HG03575 (cell line): ENCODE measurements around the gene SPATA18.
"Not testable (repeated sequence)": the region's sequence is repeated elsewhere in the genome, so short reads cannot be mapped to it uniquely, and the experiment has no call there.

ENCODE experiments used
- ATAC-seq: cut with Tn5 transposase; IDR thresholded peaks from one replicate; pipeline ENCODE4 v1.9.1; 2021; ENCODE audit not compliant: unreplicated experiment, insufficient number of reproducible peaks, low FRiP score; ENCODE audit errors: extremely low read depth

SPATA18 gene

DNA sequence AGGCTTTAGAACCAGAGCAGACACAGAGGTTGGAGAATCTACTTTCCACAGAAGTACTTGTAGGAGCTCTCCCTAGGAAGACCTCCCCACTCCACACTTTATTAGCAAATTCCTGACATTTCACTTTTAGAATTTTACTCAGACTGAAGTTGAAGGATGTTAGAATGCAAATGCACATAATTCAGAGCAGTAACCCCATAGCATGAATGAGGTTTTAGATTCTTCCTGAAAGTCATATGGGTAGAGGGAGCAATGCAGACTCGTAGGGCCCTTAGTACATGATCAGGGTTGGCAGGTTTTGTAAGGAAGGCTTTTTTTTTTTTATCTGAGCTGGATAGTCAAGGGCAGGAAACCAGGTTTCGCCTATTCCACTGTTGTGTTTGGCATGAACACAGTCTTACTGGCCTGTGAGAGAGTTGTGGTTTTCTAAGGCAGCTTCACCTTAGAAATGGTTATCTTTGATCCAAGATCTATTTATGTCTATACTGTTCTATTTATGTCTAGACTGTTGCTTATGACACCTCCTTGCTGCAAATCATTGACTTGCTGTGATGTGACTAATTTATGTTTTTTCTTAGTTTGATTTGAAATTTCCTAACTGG, 48.9 kb downstream of the SPATA18 start:
- ATAC-seq: no peak

DNA sequence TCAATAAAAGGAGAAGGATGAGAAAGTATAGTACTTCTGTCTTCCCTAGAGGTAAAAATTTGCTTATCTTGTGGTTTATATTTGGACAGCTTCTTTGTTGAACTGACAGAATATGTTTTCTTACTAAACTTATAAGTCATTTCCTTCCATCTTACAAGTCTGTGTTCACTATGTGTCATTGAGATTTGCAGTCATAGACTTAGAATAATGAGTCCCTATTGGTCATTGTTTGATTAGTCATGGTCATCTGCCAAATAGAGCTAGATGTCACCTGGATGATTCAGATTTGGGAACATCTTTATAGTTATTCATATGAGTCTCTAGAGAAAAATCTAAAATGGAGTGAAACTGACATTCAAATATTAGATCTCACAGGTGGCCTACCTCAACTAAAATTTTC, 51.5 kb downstream of the SPATA18 start:
- no peak for ATAC-seq

DNA sequence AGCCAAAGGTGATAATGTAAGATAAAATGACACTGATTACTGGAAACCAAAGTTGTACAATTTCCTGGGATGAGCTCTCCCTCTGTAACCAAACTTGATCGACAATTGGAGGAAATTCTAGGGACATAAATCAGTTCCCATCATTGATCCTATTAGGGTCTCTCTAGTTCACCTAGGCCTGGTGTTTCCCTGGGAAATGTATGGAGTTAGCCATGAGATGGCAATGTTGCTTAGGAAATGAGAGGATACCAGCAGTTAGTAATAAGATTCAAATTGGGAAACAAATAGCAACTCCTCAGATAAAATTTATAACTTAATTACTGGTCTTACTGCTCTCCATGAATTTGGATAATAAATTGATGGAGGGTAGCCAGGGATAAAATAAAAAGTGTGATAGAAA, 52.2 kb downstream of the SPATA18 start:
- ATAC-seq: no peak

- no peak for ATAC-seq
Measured at GRCh38 chr4:52105276-52105675, 54.2 kb downstream of the SPATA18 start.

- ATAC-seq: no peak
Measured at GRCh38 chr4:52106191-52106590, 55.1 kb downstream of the SPATA18 start.

DNA sequence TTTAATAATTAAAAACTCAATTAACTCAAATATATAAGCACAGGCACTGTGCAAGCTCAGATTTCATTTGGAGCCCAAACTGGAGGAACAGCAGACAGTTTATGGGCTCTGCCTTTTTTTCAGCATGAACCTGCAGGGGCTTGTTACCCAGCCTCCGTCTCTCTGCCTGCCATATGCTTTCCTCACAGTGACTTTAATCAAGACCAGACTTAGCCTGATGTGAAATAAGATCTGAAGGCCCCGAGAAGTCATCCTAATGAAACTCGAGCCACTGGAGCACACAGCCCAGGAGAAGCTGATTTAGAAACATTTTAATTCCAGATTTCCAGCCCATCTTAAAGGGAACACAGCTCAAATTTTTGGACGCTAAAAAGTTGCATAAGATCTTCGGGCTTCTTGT, 55.6 kb downstream of the SPATA18 start:
- no peak for ATAC-seq

DNA sequence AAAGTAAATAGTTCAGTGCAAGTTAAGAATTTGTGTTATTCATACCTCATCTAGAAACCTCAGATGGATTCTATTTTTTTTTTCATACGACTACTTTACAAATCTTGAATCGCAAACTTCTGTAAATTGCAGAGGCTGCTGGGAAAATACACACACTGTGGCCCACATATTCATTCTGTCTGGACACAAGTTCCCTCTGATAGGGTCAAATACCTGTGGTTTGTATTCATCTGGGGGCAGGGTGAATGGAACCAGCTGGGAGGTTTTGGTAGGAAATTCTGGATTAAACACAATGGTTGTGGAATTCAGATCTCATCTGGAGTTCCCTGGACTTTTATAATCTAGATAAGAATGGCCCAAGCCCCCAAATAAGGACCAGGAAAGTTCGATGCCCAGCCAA, 56.2 kb downstream of the SPATA18 start:
- no peak for ATAC-seq

DNA sequence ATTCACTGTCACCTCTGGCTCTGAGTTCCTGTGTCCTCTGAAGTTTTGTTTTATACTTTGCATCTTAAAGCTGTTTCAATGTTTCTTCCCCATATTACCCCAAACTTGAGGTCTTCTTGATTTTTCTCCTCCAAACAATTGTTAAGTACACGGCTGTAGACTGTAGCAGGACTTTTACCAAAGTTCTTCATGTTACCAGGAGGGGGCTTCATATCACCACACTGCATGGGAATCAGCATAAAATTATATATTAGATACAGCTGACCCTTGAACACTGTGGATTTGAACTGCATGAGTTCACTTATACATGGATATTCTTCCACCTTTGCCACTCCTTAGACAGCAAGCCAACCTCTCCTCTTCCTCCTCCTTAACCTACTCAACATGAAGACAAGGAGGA, 56.6 kb downstream of the SPATA18 start:
- no peak for ATAC-seq

GRCh38 chr4:52110171-52110570, 59.1 kb downstream of the SPATA18 start:
- no peak for ATAC-seq

GRCh38 chr4:52111995-52112394, 60.9 kb downstream of the SPATA18 start:
- no peak for ATAC-seq

GRCh38 chr4:52112411-52112810, 61.3 kb downstream of the SPATA18 start:
- no peak for ATAC-seq

GRCh38 chr4:52116641-52117040, 65.5 kb downstream of the SPATA18 start:
- ATAC-seq: no peak

- no peak for ATAC-seq
Measured at GRCh38 chr4:52126226-52126625, 75.1 kb downstream of the SPATA18 start.

DNA sequence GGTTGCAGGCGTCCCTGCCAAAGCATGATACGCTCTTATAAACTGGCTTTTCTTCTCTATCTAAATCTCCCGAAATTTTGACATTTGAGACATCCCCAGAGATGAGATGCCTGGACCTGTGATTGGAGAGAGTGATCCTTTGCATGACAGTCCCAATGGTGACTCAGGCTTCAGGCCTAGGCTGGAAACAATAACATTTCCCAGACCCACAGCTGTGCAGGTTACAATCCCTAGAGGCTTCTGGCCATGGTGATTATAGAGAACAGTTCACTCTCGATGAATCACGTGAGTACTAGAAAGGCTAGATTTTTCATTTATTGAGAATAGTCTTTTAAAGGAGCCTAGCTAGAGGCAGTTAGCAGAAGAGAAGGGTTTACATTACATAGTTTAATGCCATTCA, 75.9 kb downstream of the SPATA18 start:
- no peak for ATAC-seq

- no peak for ATAC-seq
Measured at GRCh38 chr4:52135171-52135570, 84.1 kb downstream of the SPATA18 start.

- ATAC-seq: not testable (repeated sequence)
Measured at GRCh38 chr4:52137152-52137551, 86.0 kb downstream of the SPATA18 start.

DNA sequence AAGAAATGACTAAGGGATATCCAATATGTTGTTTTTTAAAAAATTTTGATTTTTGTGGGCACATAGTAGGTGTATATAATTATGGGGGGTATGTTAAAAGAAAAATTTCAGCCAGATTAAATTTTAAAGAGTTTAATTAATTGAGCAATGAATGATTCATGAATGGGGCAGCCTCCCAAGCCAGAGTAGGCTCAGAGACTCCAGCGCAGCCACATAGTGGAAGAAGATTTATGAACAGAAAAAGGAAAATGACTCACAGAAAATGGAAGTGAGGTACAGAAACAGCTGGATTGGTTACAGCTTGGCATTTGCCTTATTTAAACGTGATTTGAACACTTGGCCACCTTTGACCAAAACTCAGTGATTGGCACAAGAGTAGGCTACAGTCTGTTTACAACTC, 91.7 kb downstream of the SPATA18 start:
- ATAC-seq: no peak

DNA sequence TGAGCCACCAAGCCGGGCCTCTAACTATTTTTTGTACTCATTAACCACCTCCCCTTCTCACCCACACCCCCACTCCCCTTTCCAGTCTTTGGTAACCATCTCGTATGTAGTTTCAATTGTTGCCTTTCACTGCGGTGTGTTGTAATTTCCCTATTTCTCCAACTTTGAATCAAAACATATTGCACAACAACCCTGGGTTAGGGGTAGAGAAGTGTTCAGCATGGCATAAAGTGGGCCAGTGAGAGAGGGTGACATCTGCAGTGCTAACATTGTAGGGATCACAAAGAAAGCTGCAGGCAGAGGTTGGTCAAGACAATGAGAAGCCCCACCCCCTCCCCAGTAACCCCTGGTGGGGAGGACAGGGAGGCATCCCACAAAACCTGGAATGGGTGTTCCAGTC, 92.7 kb downstream of the SPATA18 start:
- ATAC-seq: no peak

DNA sequence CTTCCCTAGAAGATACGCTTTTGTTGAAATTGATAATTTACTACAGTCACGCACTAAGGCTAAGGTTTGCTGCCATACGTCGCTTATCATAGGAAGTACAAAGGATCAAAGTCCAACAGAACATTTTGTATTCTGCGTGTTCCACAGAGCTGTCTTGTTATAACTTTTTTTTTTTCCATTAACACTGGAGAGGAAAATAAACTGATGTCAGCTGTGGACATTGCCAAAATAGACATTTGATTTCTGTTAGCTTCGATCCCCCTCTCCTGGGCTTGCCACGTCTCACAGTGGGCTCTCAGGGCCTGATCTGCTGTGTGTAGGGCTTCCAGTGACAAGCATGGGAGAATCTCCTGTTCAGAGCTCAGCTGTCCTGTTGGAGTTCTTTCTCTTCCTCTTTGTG, 93.3 kb downstream of the SPATA18 start:
- no peak for ATAC-seq
